Ascending aorta (tissue), 2 donors: ENCODE data around the gene OIT3. TPM values are rescaled to one million over a fixed set of nuclear protein-coding genes. Genes with fewer than 3 reads are reported as not detected.

Experiments used
- DNase-seq, 2 donors: peaks; one replicate each; pipeline ENCODE4 v3.0.0-alpha.2; 2019; ENCODE audit warnings: low spot score in 2 of 2
- H3K27ac ChIP-seq, 2 donors: fragments of 200-600 bp; sonication (generic); one replicate each; pipeline ENCODE4 v1.5.1; 2016 to 2017; ENCODE audit warnings: mild to moderate bottlenecking in 1 of 2
- H3K27me3 ChIP-seq: fragments of 200-600 bp; sonication (generic); one replicate; pipeline ENCODE4 v1.5.1; 2017
- H3K36me3 ChIP-seq, 2 donors: fragments of 200-600 bp; sonication (generic); one replicate each; pipeline ENCODE4 v1.5.1; 2016
- H3K4me1 ChIP-seq, 2 donors: fragments of 200-600 bp; sonication (generic); one replicate each; pipeline ENCODE4 v1.5.1; 2016 to 2017; ENCODE audit warnings: mild to moderate bottlenecking in 1 of 2
- H3K4me3 ChIP-seq, 2 donors: fragments of 200-600 bp; sonication (generic); one replicate each; pipeline ENCODE4 v1.5.1; 2016 to 2017; ENCODE audit warnings: mild to moderate bottlenecking in 1 of 2
- H3K9me3 ChIP-seq, 2 donors: fragments of 200-600 bp; sonication (generic); one replicate each; pipeline ENCODE4 v1.5.1; 2016
- CTCF ChIP-seq, 3 experiments: fragments of 200-600 bp in 2 of 3; fragments of 450-650 bp in 1 of 3; sonication (generic) in 2 of 3; IDR thresholded peaks; one replicate each; pipeline ENCODE4 v1.5.1; 2016 to 2019; ENCODE audit warnings: antibody characterized with exemption in 3 of 3, mild to moderate bottlenecking in 1 of 3, moderate library complexity in 1 of 3
- intact Hi-C: fragments of 100-400 bp; cut with DNase I; formaldehyde crosslinking; loops from one replicate; pipeline ENCODE4 v1.15.1; 2023
- total RNA-seq: library from RNA; depleted of rRNA; stranded (reverse); fragments of >200 nt; gene quantifications from one replicate; pipeline ENCODE4 v1.1.0, GENCODE V29; 2016

The OIT3 gene
- total RNA-seq, 1 donor from 2014 or later = not detected

- TF ChIP-seq CTCF (IDR thresholded peaks at IDR 0.05) = no peak
- no peaks in the 10 kb centered on the region for H3K36me3 ChIP-seq
- intact Hi-C loops = no loop called here
Measured at GRCh38 chr10:72925951-72926465, 32.5 kb downstream of the OIT3 start.

GRCh38 chr10:72927485-72927884 lies 33.9 kb downstream of the OIT3 start:
- Histone ChIP-seq H3K4me3 (no peak overlapping the region), H3K27me3 (no peaks in the 10 kb centered on the region), H3K4me1 (no peaks in the 10 kb centered on the region), H3K27ac (no peak overlapping the region), H3K36me3 (no peaks in the 10 kb centered on the region), H3K9me3 (no peaks in the 10 kb centered on the region)
- no peak for TF ChIP-seq CTCF (IDR thresholded peaks at IDR 0.05)
- intact Hi-C loops = no loop called here
- DNase-seq = no peak

More at GRCh38 chr10:72925951-72926465, 32.5 kb downstream of the OIT3 start:
- DNase-seq = no peak
- no peaks in the 10 kb centered on the region for H3K9me3 ChIP-seq
- H3K27me3 ChIP-seq = no peaks in the 10 kb centered on the region
- no peaks in the 10 kb centered on the region for H3K4me1 ChIP-seq
- no peak overlapping the region for H3K4me3 ChIP-seq
- H3K27ac ChIP-seq = no peak overlapping the region

GRCh38 chr10:72928798-72929197 lies 35.3 kb downstream of the OIT3 start:
- Histone ChIP-seq H3K4me1 (no peaks in the 10 kb centered on the region), H3K27me3 (no peaks in the 10 kb centered on the region), H3K27ac (no peak overlapping the region), H3K9me3 (no peaks in the 10 kb centered on the region), H3K36me3 (no peaks in the 10 kb centered on the region), H3K4me3 (no peak overlapping the region)
- intact Hi-C loops = no loop called here
- TF ChIP-seq CTCF (IDR thresholded peaks at IDR 0.05) = no peak
- DNase-seq = no peak

- DNase-seq = no peak
- Histone ChIP-seq H3K36me3 (no peaks in the 10 kb centered on the region), H3K27ac (no peak overlapping the region), H3K9me3 (no peaks in the 10 kb centered on the region), H3K27me3 (no peaks in the 10 kb centered on the region), H3K4me1 (no peaks in the 10 kb centered on the region), H3K4me3 (no peak overlapping the region)
- no peak for TF ChIP-seq CTCF (IDR thresholded peaks at IDR 0.05)
- intact Hi-C loops = no loop called here
Measured at GRCh38 chr10:72930276-72930675, 36.7 kb downstream of the OIT3 start.

- Histone ChIP-seq H3K9me3 (no peaks in the 10 kb centered on the region), H3K4me3 (no peak overlapping the region), H3K27me3 (no peaks in the 10 kb centered on the region), H3K4me1 (no peaks in the 10 kb centered on the region), H3K27ac (no peak overlapping the region), H3K36me3 (no peaks in the 10 kb centered on the region)
- no peak for TF ChIP-seq CTCF (IDR thresholded peaks at IDR 0.05)
- intact Hi-C loops = no loop called here
- DNase-seq = no peak
Measured at GRCh38 chr10:72932259-72933015, 38.9 kb downstream of the OIT3 start.
